Activated CD4-positive, alpha-beta T cell treated with anti-CD3 and anti-CD28 coated beads for 36 hours (primary cell): ENCODE results near the gene PAMR1. TPM values are rescaled to one million over a fixed set of nuclear protein-coding genes. Genes with fewer than 3 reads are reported as not detected.

Experiments used
- ATAC-seq: fragments of 200-7000 bp; cut with Tn5 transposase; one replicate; pipeline ENCODE4 v1.10.0; 2021; ENCODE audit warnings: mild to moderate bottlenecking, moderate library complexity
- CTCF ChIA-PET: fragments of 350-600 bp; sonication (Branson Sonifier 250); formaldehyde crosslinking; loops from one replicate; lab custom pipeline; 2021; ENCODE audit warnings: antibody characterized with exemption; lab: Charles Lee
- POLR2A ChIA-PET: fragments of 350-600 bp; sonication (Branson Sonifier 250); formaldehyde crosslinking; loops from one replicate; lab custom pipeline; 2021; ENCODE audit warnings: antibody characterized with exemption, inconsistent platforms; lab: Charles Lee
- DNase-seq: peaks from one replicate; pipeline ENCODE4 v3.0.0-alpha.2; 2020
- H3K27ac Mint-ChIP-seq: one replicate; pipeline ENCODE4 v1.8.0; 2021; ENCODE audit warnings: mixed read lengths
- H3K27me3 Mint-ChIP-seq: one replicate; pipeline ENCODE4 v1.8.0; 2021; ENCODE audit warnings: mixed read lengths
- H3K36me3 Mint-ChIP-seq: one replicate; pipeline ENCODE4 v1.8.0; 2021; ENCODE audit warnings: low read depth, mixed read lengths
- H3K4me1 Mint-ChIP-seq: one replicate; pipeline ENCODE4 v1.8.0; 2021; ENCODE audit warnings: mixed read lengths
- H3K4me3 Mint-ChIP-seq: one replicate; pipeline ENCODE4 v1.8.0; 2021; ENCODE audit warnings: mild to moderate bottlenecking, moderate library complexity, mixed read lengths
- H3K9me3 Mint-ChIP-seq: one replicate; pipeline ENCODE4 v1.8.0; 2021; ENCODE audit warnings: low read depth, mixed read lengths
- intact Hi-C, 2 experiments: fragments of 100-400 bp; cut with DNase I in 1 of 2; cut with micrococcal nuclease in 1 of 2; formaldehyde crosslinking; loops; one replicate each; pipeline versions ENCODE4 v1.14.2 to v1.15.1; 2022 to 2024; cut with DNase I, micrococcal nuclease
- total RNA-seq, 2 experiments: library from RNA; stranded (reverse); gene quantifications; one replicate each; pipeline ENCODE4 v1.2.3, GENCODE V29; 2021

The PAMR1 gene
- total RNA-seq, 2 experiments from 2014 or later, result not detected

- POLR2A ChIA-PET, result no interaction called here
Observed at GRCh38 chr11:35488117-35488516, 37.3 kb downstream of the PAMR1 start.

DNA sequence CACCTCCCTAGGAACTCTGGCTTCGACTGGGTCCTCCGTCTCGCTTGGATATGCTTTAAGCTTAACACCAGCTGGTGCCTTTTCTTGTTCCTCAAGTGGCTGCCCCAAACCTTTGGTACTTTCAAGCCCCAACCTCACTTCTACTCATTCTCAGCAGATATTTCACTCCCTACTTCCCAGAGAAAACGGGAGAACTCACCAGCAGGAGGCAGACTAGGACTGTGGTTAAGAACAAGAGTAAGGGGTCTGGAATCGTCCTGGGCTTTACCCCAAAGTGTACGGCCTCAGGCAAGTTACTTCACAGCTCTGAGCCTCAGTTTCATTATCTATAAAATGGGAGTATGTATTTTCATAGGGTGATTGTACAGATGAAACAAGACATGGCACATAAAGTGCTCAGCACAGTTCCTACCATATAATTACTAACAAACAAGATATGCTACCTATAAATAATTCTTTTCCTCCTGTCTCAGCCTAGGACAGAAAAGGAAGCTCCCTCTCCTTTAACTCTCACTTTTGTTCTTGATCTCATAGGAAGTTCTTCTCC lies 37.8 kb downstream of the PAMR1 start:
- intact Hi-C loops, result loop anchor here (5.0 to 10.0 kb wide), 3 partner anchors 70 to 780 kb away; partner anchors contain the start of gene SLC1A2 (in 1 of the 2)
- no peaks in the 10 kb centered on the region for H3K36me3 Mint-ChIP-seq
- H3K4me3 Mint-ChIP-seq, result no peak overlapping the region

More at GRCh38 chr11:35488117-35488516, 37.3 kb downstream of the PAMR1 start:
- Mint-ChIP-seq H3K4me3 (no peak overlapping the region), H3K9me3 (peaks cover under 1% of the 10 kb centered on the region), H3K4me1 (no peaks in the 10 kb centered on the region), H3K36me3 (no peaks in the 10 kb centered on the region), H3K27me3 (peaks cover 25% of the 10 kb centered on the region), H3K27ac (no peak overlapping the region)
- DNase-seq (no peak), ATAC-seq (no peak)
- intact Hi-C loops, result loop anchor here (5.0 to 10.0 kb wide), 3 partner anchors 71 to 779 kb away; partner anchors contain the start of gene SLC1A2 (in 1 of the 2)
- CTCF ChIA-PET, result interaction anchor here (0.9 to 2.5 kb wide), 9 partner anchors 9 to 771 kb away, joined by 3 to 10 read pairs (median 4); no protein-coding TSS in a partner anchor

GRCh38 chr11:35486934-35487333 lies 38.5 kb downstream of the PAMR1 start:
- ChIA-PET POLR2A (no interaction called here), CTCF (interaction anchor here (0.6 to 2.4 kb wide), 4 partner anchors 10 to 1840 kb away, joined by 4 to 11 read pairs (median 8); no protein-coding TSS in a partner anchor)
- intact Hi-C loops, result loop anchor here (5.0 to 10.0 kb wide), 3 partner anchors 70 to 780 kb away; partner anchors contain the start of gene SLC1A2 (in 1 of the 2)
- H3K4me3 Mint-ChIP-seq, result no peak overlapping the region
- peaks cover 11% of the 10 kb centered on the region for H3K9me3 Mint-ChIP-seq
- no peak overlapping the region for H3K27ac Mint-ChIP-seq
- H3K36me3 Mint-ChIP-seq, result peaks cover 2% of the 10 kb centered on the region
- DNase-seq (no peak), ATAC-seq (no peak)
- H3K27me3 Mint-ChIP-seq, result peaks cover 31% of the 10 kb centered on the region
- H3K4me1 Mint-ChIP-seq, result no peaks in the 10 kb centered on the region

More for the DNA sequence above, 37.8 kb downstream of the PAMR1 start:
- Mint-ChIP-seq H3K9me3 (peaks cover 6% of the 10 kb centered on the region), H3K27ac (no peak overlapping the region), H3K4me1 (no peaks in the 10 kb centered on the region), H3K27me3 (peaks cover 27% of the 10 kb centered on the region)
- no peak for ATAC-seq
- DNase-seq, result peak; percentile 8
- ChIA-PET CTCF (interaction anchor here (0.6 to 2.5 kb wide), 11 partner anchors 10 to 1841 kb away, joined by 3 to 10 read pairs (median 4); no protein-coding TSS in a partner anchor), POLR2A (no interaction called here)

DNA sequence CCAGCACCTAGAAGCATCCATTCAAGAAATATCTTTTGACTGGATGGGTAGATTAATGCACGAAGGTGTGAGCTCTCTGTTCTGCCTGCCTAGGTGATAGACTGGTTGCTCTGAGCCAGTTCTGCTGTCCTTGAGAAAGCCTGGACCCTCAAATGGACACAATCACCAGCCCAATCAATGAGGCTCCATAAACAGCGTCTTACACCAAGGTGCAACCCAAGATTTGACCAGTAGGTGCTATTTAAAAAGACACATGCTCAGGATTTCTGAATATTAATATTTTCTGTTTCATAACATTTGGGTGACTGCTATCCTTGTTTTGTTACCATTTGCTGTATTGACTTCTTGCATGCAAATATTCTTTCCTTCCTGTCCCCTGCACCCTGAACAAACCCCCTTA lies 39.0 kb downstream of the PAMR1 start:
- intact Hi-C loops, result loop anchor here (5.0 to 10.0 kb wide), 3 partner anchors 69 to 781 kb away; partner anchors contain the start of gene SLC1A2 (in 1 of the 2)
- H3K27me3 Mint-ChIP-seq, result peaks cover 33% of the 10 kb centered on the region
- peaks cover 2% of the 10 kb centered on the region for H3K36me3 Mint-ChIP-seq
- no peak overlapping the region for H3K27ac Mint-ChIP-seq
- peaks cover 11% of the 10 kb centered on the region for H3K9me3 Mint-ChIP-seq
- ATAC-seq, result no peak
- H3K4me1 Mint-ChIP-seq, result no peaks in the 10 kb centered on the region
- CTCF ChIA-PET, result interaction anchor here (0.7 to 2.4 kb wide), 3 partner anchors 13 to 28 kb away, joined by 3 to 11 read pairs (median 5); no protein-coding TSS in a partner anchor
- DNase-seq, result no peak
- POLR2A ChIA-PET, result no interaction called here
- no peak overlapping the region for H3K4me3 Mint-ChIP-seq

GRCh38 chr11:35485656-35486322 lies 39.6 kb downstream of the PAMR1 start:
- Mint-ChIP-seq H3K4me1 (no peaks in the 10 kb centered on the region), H3K4me3 (no peak overlapping the region), H3K36me3 (peaks cover 2% of the 10 kb centered on the region), H3K27me3 (peaks cover 37% of the 10 kb centered on the region), H3K9me3 (peaks cover 15% of the 10 kb centered on the region), H3K27ac (no peak overlapping the region)
- POLR2A ChIA-PET, result no interaction called here
- DNase-seq (peak; percentile 85), ATAC-seq (peak; percentile 95)
- CTCF ChIA-PET, result interaction anchor here (0.7 to 2.4 kb wide), 14 partner anchors 9 to 645 kb away, joined by 3 to 11 read pairs (median 3); no protein-coding TSS in a partner anchor
- intact Hi-C loops, result loop anchor here (1.0 to 10.0 kb wide), 5 partner anchors 68 to 900 kb away; partner anchors contain the start of gene SLC1A2 (in 1 of the 2)

- H3K9me3 Mint-ChIP-seq, result peaks cover 15% of the 10 kb centered on the region
- H3K36me3 Mint-ChIP-seq, result peaks cover 2% of the 10 kb centered on the region
- no peak overlapping the region for H3K27ac Mint-ChIP-seq
- intact Hi-C loops, result loop anchor here in 1 of 2 experiments (10.0 kb wide), 1 partner anchor 490 kb away; no protein-coding TSS in a partner anchor
- H3K4me1 Mint-ChIP-seq, result no peaks in the 10 kb centered on the region
- ChIA-PET CTCF (interaction anchor here (0.9 to 2.4 kb wide), 9 partner anchors 12 to 644 kb away, joined by 3 to 11 read pairs (median 3); no protein-coding TSS in a partner anchor), POLR2A (no interaction called here)
- DNase-seq, result no peak
- no peak for ATAC-seq
- peaks cover 39% of the 10 kb centered on the region for H3K27me3 Mint-ChIP-seq
- no peak overlapping the region for H3K4me3 Mint-ChIP-seq
Observed at GRCh38 chr11:35484435-35484834, 41.0 kb downstream of the PAMR1 start.

- H3K27me3 Mint-ChIP-seq, result peaks cover 42% of the 10 kb centered on the region
- H3K4me3 Mint-ChIP-seq, result no peak overlapping the region
- ChIA-PET CTCF (interaction anchor here (0.6 to 1.0 kb wide), 4 partner anchors 57 to 783 kb away, joined by 3 to 4 read pairs (median 3); no protein-coding TSS in a partner anchor), POLR2A (no interaction called here)
- DNase-seq (no peak), ATAC-seq (no peak)
- peaks cover 2% of the 10 kb centered on the region for H3K36me3 Mint-ChIP-seq
- H3K4me1 Mint-ChIP-seq, result peaks cover 2% of the 10 kb centered on the region
- H3K27ac Mint-ChIP-seq, result no peak overlapping the region
- H3K9me3 Mint-ChIP-seq, result peaks cover 15% of the 10 kb centered on the region
- intact Hi-C loops, result loop anchor here in 1 of 2 experiments (10.0 kb wide), 1 partner anchor 488 kb away; no protein-coding TSS in a partner anchor
Observed at GRCh38 chr11:35483131-35483820, 42.1 kb downstream of the PAMR1 start.

GRCh38 chr11:35479731-35480130 lies 45.7 kb downstream of the PAMR1 start:
- H3K36me3 Mint-ChIP-seq, result peaks cover 2% of the 10 kb centered on the region
- intact Hi-C loops, result loop anchor here in 1 of 2 experiments (10.0 kb wide), 1 partner anchor 485 kb away; no protein-coding TSS in a partner anchor

DNA sequence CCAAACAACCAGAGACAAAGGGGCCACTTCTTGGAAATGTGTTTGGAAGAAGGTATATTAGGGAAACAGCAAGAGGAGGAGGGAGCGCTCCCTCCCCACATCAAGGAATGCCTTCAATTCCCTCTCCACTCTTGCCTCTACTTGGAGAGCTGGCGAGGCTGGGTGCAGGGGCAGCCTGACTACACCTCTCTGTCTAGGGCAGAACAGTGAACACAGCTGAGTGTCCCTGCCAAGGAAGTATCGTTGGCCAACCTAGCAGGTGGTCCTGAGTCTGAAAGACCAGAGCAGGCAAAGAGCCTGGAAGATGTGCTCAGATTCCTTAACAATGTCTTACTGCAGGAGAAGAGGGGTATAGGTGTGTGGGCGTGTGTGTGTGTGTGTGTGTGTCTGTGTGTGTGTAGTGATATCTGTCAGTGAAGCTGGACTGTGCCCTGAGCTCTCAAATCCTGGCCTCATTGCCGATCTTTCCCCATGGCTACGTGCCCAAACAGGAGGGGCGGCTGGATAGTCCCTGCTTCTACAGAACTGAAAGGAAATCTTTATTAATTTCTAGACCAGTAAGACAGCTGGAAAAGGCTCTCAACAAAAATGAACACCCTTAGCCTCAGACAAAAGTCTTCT lies 46.8 kb downstream of the PAMR1 start:
- intact Hi-C loops, result no loop called here
- no peak overlapping the region for H3K27ac Mint-ChIP-seq
- H3K27me3 Mint-ChIP-seq, result peaks cover 32% of the 10 kb centered on the region
- no peak for DNase-seq
- H3K36me3 Mint-ChIP-seq, result peaks cover 2% of the 10 kb centered on the region
- CTCF ChIA-PET, result no interaction called here
- H3K4me1 Mint-ChIP-seq, result peaks cover 7% of the 10 kb centered on the region
- no peak for ATAC-seq
- no peak overlapping the region for H3K4me3 Mint-ChIP-seq
- H3K9me3 Mint-ChIP-seq, result peaks cover 15% of the 10 kb centered on the region
- POLR2A ChIA-PET, result no interaction called here

More at GRCh38 chr11:35479731-35480130, 45.7 kb downstream of the PAMR1 start:
- no peak overlapping the region for H3K4me3 Mint-ChIP-seq
- no peak overlapping the region for H3K27ac Mint-ChIP-seq
- H3K4me1 Mint-ChIP-seq, result peaks cover 7% of the 10 kb centered on the region
- ChIA-PET POLR2A (no interaction called here), CTCF (no interaction called here)
- ATAC-seq (no peak), DNase-seq (no peak)
- peaks cover 15% of the 10 kb centered on the region for H3K9me3 Mint-ChIP-seq
- H3K27me3 Mint-ChIP-seq, result peaks cover 40% of the 10 kb centered on the region

- Mint-ChIP-seq H3K36me3 (peaks cover 2% of the 10 kb centered on the region), H3K27me3 (peaks cover 26% of the 10 kb centered on the region), H3K9me3 (peaks cover 12% of the 10 kb centered on the region), H3K4me1 (peaks cover 7% of the 10 kb centered on the region), H3K4me3 (no peak overlapping the region), H3K27ac (no peak overlapping the region)
- ChIA-PET CTCF (interaction anchor here (0.6 to 1.5 kb wide), 3 partner anchors 7 to 556 kb away, joined by 3 to 7 read pairs (median 6); no protein-coding TSS in a partner anchor), POLR2A (no interaction called here)
- ATAC-seq (no peak), DNase-seq (no peak)
- intact Hi-C loops, result no loop called here
Observed at GRCh38 chr11:35477901-35478300, 47.5 kb downstream of the PAMR1 start.
